GM12878 (cell line): ENCODE results near the gene LRIG2. TPM values are rescaled to one million over a fixed set of nuclear protein-coding genes. Genes with fewer than 3 reads are reported as not detected.

ENCODE experiments used
- ATAC-seq: fragments of 200-7000 bp; cut with Tn5 transposase; 3 replicates; pipeline ENCODE4 v1.9.1; 2020; ENCODE audit warnings: mild to moderate bottlenecking, moderate library complexity
- BruUV-seq: library from RNA; stranded (reverse); fragments of 400-500 nt; replicated peaks from 2 replicates; lab custom pipeline; 2021; lab: Mats Ljungman, UMichigan
- CTCF ChIA-PET: fragments of 300-600 bp; sonication (Branson Sonifier 250); formaldehyde crosslinking; extraction: SDS; loops from one replicate; lab custom pipeline; 2021; ENCODE audit warnings: inconsistent platforms; lab: Yijun Ruan, JAX
- POLR2A ChIA-PET: fragments of 350-600 bp; formaldehyde crosslinking; extraction: SDS; loops from one replicate; lab custom pipeline; 2021; ENCODE audit warnings: inconsistent platforms; lab: Charles Lee
- RAD21 ChIA-PET: fragments of 300-600 bp; sonication (Branson Sonifier 250); formaldehyde crosslinking; loops from one replicate; lab custom pipeline; 2023; ENCODE audit warnings: antibody characterized with exemption; ENCODE audit not compliant: unreplicated experiment; lab: Charles Lee
- SMC1A ChIA-PET: fragments of 300-600 bp; sonication (Branson Sonifier 250); formaldehyde crosslinking; loops from one replicate; lab custom pipeline; 2023; ENCODE audit not compliant: unreplicated experiment, uncharacterized antibody; lab: Charles Lee
- DNase-seq: peaks from one replicate; pipeline ENCODE4 v3.0.0-alpha.2; 2011; ENCODE audit warnings: low read depth, low spot score
- FAIRE-seq: peaks from 3 replicates; lab custom pipeline; 2011; peaks lifted over from hg19 to GRCh38; lab: Jason Lieb, UNC
- H2AFZ ChIP-seq: 2 replicates; pipeline ENCODE4 v1.6.0; 2011; ENCODE audit warnings: low read depth, low read length, control low read depth; ENCODE audit not compliant: control insufficient read depth
- H3K27ac ChIP-seq: 2 replicates; pipeline ENCODE4 v1.5.1; 2011; ENCODE audit warnings: control low read depth; ENCODE audit not compliant: control insufficient read depth, insufficient read depth
- H3K27me3 ChIP-seq, 2 experiments: replicated peaks in 1 of 2; 2 replicates each; pipeline versions ENCODE4 v1.6.0 to v1.6.1; 2011; ENCODE audit warnings: low read length in 1 of 2; ENCODE audit not compliant: control insufficient read depth in 2 of 2, insufficient read depth in 2 of 2
- H3K36me3 ChIP-seq, 2 experiments: 2 replicates each; pipeline ENCODE4 v1.5.1; 2011; ENCODE audit warnings: low read length in 1 of 2; ENCODE audit not compliant: control insufficient read depth in 2 of 2, insufficient read depth in 2 of 2
- H3K4me1 ChIP-seq: 2 replicates; pipeline ENCODE4 v1.6.1; 2011; ENCODE audit warnings: mild to moderate bottlenecking, low read length, moderate library complexity, mixed read lengths; ENCODE audit not compliant: control insufficient read depth, insufficient read depth
- H3K4me2 ChIP-seq: 2 replicates; pipeline ENCODE4 v1.6.0; 2011; ENCODE audit warnings: control low read depth; ENCODE audit not compliant: control insufficient read depth, insufficient read depth
- H3K4me3 ChIP-seq: fragments of 200-600 bp; sonication (generic); 2 replicates; pipeline ENCODE4 v1.5.1; 2016
- H3K79me2 ChIP-seq: 2 replicates; pipeline ENCODE4 v1.6.0; 2011; ENCODE audit warnings: low read length; ENCODE audit not compliant: control insufficient read depth, insufficient read depth
- H3K9ac ChIP-seq: 2 replicates; pipeline ENCODE4 v1.8.0; 2011; ENCODE audit warnings: low read length, control low read depth, mixed read lengths; ENCODE audit not compliant: control insufficient read depth, insufficient read depth
- H3K9me3 ChIP-seq: replicated peaks from 3 replicates; pipeline ENCODE4 v1.5.1; 2011; ENCODE audit warnings: mild to moderate bottlenecking, low read length; ENCODE audit not compliant: control insufficient read depth, insufficient read depth
- H4K20me1 ChIP-seq: 2 replicates; pipeline ENCODE4 v1.6.0; 2011; ENCODE audit not compliant: control insufficient read depth, insufficient read depth
- CHD2 ChIP-seq: IDR thresholded peaks from 2 replicates; pipeline ENCODE4 v1.6.1; 2011; ENCODE audit warnings: low read depth, low read length, improper control_type of control experiment, borderline replicate concordance
- JUNB ChIP-seq: IDR thresholded peaks from 2 replicates; pipeline ENCODE4 v1.6.1; 2016; ENCODE audit warnings: antibody characterized with exemption, mild to moderate bottlenecking
- MAX ChIP-seq: IDR thresholded peaks from 2 replicates; pipeline ENCODE4 v1.6.1; 2012; ENCODE audit warnings: low read depth, low read length, improper control_type of control experiment
- MLLT1 ChIP-seq: fragments of 450-650 bp; IDR thresholded peaks from 2 replicates; pipeline ENCODE4 v1.6.1; 2016; ENCODE audit warnings: mild to moderate bottlenecking
- MTA3 ChIP-seq: IDR thresholded peaks from 2 replicates; pipeline ENCODE4 v1.6.1; 2012; ENCODE audit warnings: low read length, inconsistent platforms, borderline replicate concordance
- MYC ChIP-seq: IDR thresholded peaks from 2 replicates; pipeline ENCODE4 v1.6.1; 2011; ENCODE audit warnings: mild to moderate bottlenecking, low read length, moderate library complexity, inconsistent platforms; ENCODE audit not compliant: insufficient read depth, insufficient replicate concordance, insufficient read length, severe bottlenecking
- NR2C2 ChIP-seq: IDR thresholded peaks from 2 replicates; pipeline ENCODE4 v1.6.1; 2011; ENCODE audit warnings: borderline replicate concordance, low read depth; ENCODE audit not compliant: control insufficient read depth, insufficient read length
- NRF1 ChIP-seq: conservative IDR thresholded peaks from 2 replicates; pipeline ENCODE4 v1.6.1; 2011; ENCODE audit warnings: mild to moderate bottlenecking, low read depth, low read length, improper control_type of control experiment
- POLR2A ChIP-seq: IDR thresholded peaks from 2 replicates; pipeline ENCODE4 v1.6.1; 2011; ENCODE audit warnings: low read depth, mild to moderate bottlenecking, low read length
- RBBP5 ChIP-seq: fragments of 200-600 bp; sonication (generic); conservative IDR thresholded peaks from 2 replicates; pipeline ENCODE4 v1.6.1; 2016
- RELA ChIP-seq: fragments of 450-650 bp; IDR thresholded peaks from 2 replicates; pipeline ENCODE4 v1.8.0; 2014; ENCODE audit warnings: borderline replicate concordance; ENCODE audit not compliant: partially characterized antibody
- REST ChIP-seq: IDR thresholded peaks from 2 replicates; pipeline ENCODE4 v1.6.1; 2012; ENCODE audit warnings: mild to moderate bottlenecking, low read depth, low read length
- SIN3A ChIP-seq: IDR thresholded peaks from 2 replicates; pipeline ENCODE4 v1.6.1; 2012; ENCODE audit warnings: low read depth, low read length, improper control_type of control experiment
- SIX5 ChIP-seq: IDR thresholded peaks from 2 replicates; pipeline ENCODE4 v1.6.1; 2011; ENCODE audit warnings: mild to moderate bottlenecking, low read depth, low read length, moderate library complexity; ENCODE audit not compliant: severe bottlenecking
- SMC3 ChIP-seq: IDR thresholded peaks from 2 replicates; pipeline ENCODE4 v1.6.1; 2011; ENCODE audit warnings: low read length, improper control_type of control experiment, borderline replicate concordance
- SP1 ChIP-seq: IDR thresholded peaks from one replicate; pipeline ENCODE4 v1.6.1; 2011; ENCODE audit warnings: low read depth, low read length
- STAT3 ChIP-seq: IDR thresholded peaks from 2 replicates; pipeline ENCODE4 v1.6.1; 2011; ENCODE audit warnings: low read depth, low read length, improper control_type of control experiment
- ZBTB33 ChIP-seq: fragments of 450-650 bp; IDR thresholded peaks from 2 replicates; pipeline ENCODE4 v1.6.1; 2017; ENCODE audit warnings: mild to moderate bottlenecking
- WGBS: methylation state at CpG from one replicate; pipeline ENCODE4 v1.1.6; 2016; ENCODE audit warnings: low lambda C conversion rate; ENCODE audit not compliant: insufficient replicate concordance, insufficient coverage; ENCODE audit errors: missing lambda C conversion rate; 5-methylcytosine and 5-hydroxymethylcytosine counted together
- in situ Hi-C: fragments of 300-500 bp; cut with MboI; formaldehyde crosslinking; loops from 9 replicates; pipeline ENCODE4 v1.14.3; 2018; ENCODE audit warnings: mixed read lengths
- intact Hi-C: fragments of 100-400 bp; cut with micrococcal nuclease; formaldehyde crosslinking; loops from one replicate; pipeline ENCODE4 v1.14.2; 2022; ENCODE audit not compliant: unreplicated experiment
- polyA plus RNA-seq, 11 experiments: library from polyadenylated mRNA; depleted of rRNA in 4 of 11; unstranded in 6 of 11; stranded (reverse) in 5 of 11; fragments of >200 nt; fragmentation: Nextera tagmentation in 4 of 11; fragmentation: Illumina TruSeq in 1 of 11; extraction: Ambion mirVana in 4 of 11; extraction: Trizol in 1 of 11; gene quantifications; 1 replicate in 1 of 11; 2 replicates in 10 of 11; pipeline versions ENCODE4 v1.2.1 to v1.2.3, GENCODE V29; 2011 to 2016; ENCODE audit warnings: inconsistent platforms in 2 of 11, missing spikeins in 2 of 11, low read depth in 1 of 11
- total RNA-seq, 4 experiments: library from RNA; depleted of rRNA in 3 of 4; stranded (reverse); fragments of >200 nt in 3 of 4; fragmentation: Illumina TruSeq in 1 of 4; extraction: Trizol in 1 of 4; gene quantifications; 2 replicates each; pipeline versions ENCODE4 v1.2.1 to v1.2.3, GENCODE V29; 2013 to 2021

The LRIG2 gene
- total and polyA plus RNA-seq, 10 of the 15 experiments (the other 5 are each of a cell fraction or from before 2014, with no cell fraction given) = 0.77 to 11.8 (median 5.1) TPM

- 97% methylated on average over 3 of the region's 3 CpGs for WGBS
- in situ Hi-C loops (no loop called here), intact Hi-C loops (no loop called here)
- Histone ChIP-seq H3K9ac (no peak overlapping the region), H3K36me3 (peaks cover 5 to 24% of the 10 kb centered on the region in 2 experiments; a peak in 3 of 4 replicates), H2AFZ (no peak overlapping the region), H4K20me1 (no peaks in the 10 kb centered on the region), H3K79me2 (no peaks in the 10 kb centered on the region), H3K4me2 (no peak overlapping the region), H3K4me3 (no peak overlapping the region), H3K27me3 (no peaks in the 10 kb centered on the region), H3K9me3 (no peaks in the 10 kb centered on the region), H3K27ac (no peak overlapping the region), H3K4me1 (no peaks in the 10 kb centered on the region)
- ATAC-seq = no peak
- SMC1A ChIA-PET = no interaction called here
- POLR2A ChIA-PET = no interaction called here
- no peak for DNase-seq
- BruUV-seq = no TSS peak
- RAD21 ChIA-PET = no interaction called here
- CTCF ChIA-PET = interaction anchor here (2.9 kb wide), 1 partner anchor 51 kb away, joined by 10 read pairs; the partner anchor contains the start of gene LRIG2
- TF ChIP-seq MTA3 (no peak), SMC3 (no peak), RBBP5 (no peak), SIN3A (no peak), CHD2 (no peak), MYC (no peak), ZBTB33 (no peak), SP1 (no peak), POLR2A (no peak), MAX (no peak), STAT3 (no peak), RELA (no peak), NR2C2 (no peak), REST (no peak), JUNB (no peak), SIX5 (no peak), MLLT1 (no peak), NRF1 (no peak)
- no peak for FAIRE-seq
Observed at GRCh38 chr1:113123737-113124136, 50.7 kb downstream of the LRIG2 start.
